GM12873 (cell line): Measurements from ENCODE around the gene ADARB2.

Experiments used
- CTCF ChIP-seq: IDR thresholded peaks from 2 replicates; pipeline ENCODE4 v1.5.1; 2012; ENCODE audit warnings: low read depth, mild to moderate bottlenecking, moderate library complexity, low read length, control low read depth; ENCODE audit not compliant: insufficient read depth; ENCODE audit errors: missing control alignments

ADARB2 gene

GRCh38 chr10:1498746-1499358 is 238.5 kb downstream of the ADARB2 start:
- TF ChIP-seq CTCF = no peak

- TF ChIP-seq CTCF = no peak
Observed at GRCh38 chr10:1495915-1496517, 241.3 kb downstream of the ADARB2 start.

- TF ChIP-seq CTCF = no peak
Observed at GRCh38 chr10:1492641-1493040, 244.7 kb downstream of the ADARB2 start.

- no peak for TF ChIP-seq CTCF
Observed at GRCh38 chr10:1491901-1492300, 245.4 kb downstream of the ADARB2 start.

GRCh38 chr10:1489801-1490200 is 247.5 kb downstream of the ADARB2 start:
- TF ChIP-seq CTCF = no peak

GRCh38 chr10:1488970-1489548 is 248.3 kb downstream of the ADARB2 start:
- TF ChIP-seq CTCF = no peak

GRCh38 chr10:1486841-1487687 is 250.3 kb downstream of the ADARB2 start:
- no peak for TF ChIP-seq CTCF
